K562 (cell line): ENCODE results near the gene HEXIM2. TPM values are rescaled to one million over a fixed set of nuclear protein-coding genes. Genes with fewer than 3 reads are reported as not detected.

Source experiments
- CBX1 ChIP-seq: sonication (generic); IDR thresholded peaks from 2 replicates; pipeline ENCODE4 v1.6.1; 2016; ENCODE audit warnings: antibody characterized with exemption, low read depth, mild to moderate bottlenecking
- CBX5 ChIP-seq: IDR thresholded peaks from 2 replicates; pipeline ENCODE4 v1.6.1; 2014; ENCODE audit warnings: low read depth, borderline replicate concordance
- CTBP1 ChIP-seq: fragments of 450-650 bp; IDR thresholded peaks from 2 replicates; pipeline ENCODE4 v1.6.1; 2016; ENCODE audit warnings: borderline replicate concordance
- GATAD2B ChIP-seq: fragments of 450-650 bp; IDR thresholded peaks from 2 replicates; pipeline ENCODE4 v1.6.1; 2017; ENCODE audit warnings: mild to moderate bottlenecking, borderline replicate concordance
- HEY1 ChIP-seq: fragments of 250-450 bp; sonication (Bioruptor Pico); IDR thresholded peaks from 2 replicates; pipeline ENCODE4 v1.5.0; 2020; ENCODE audit warnings: mild to moderate bottlenecking, moderate library complexity, borderline replicate concordance
- HNRNPL ChIP-seq: fragments of 200-400 bp; formaldehyde crosslinking; IDR thresholded peaks from 2 replicates; pipeline ENCODE4 v1.6.1; 2017; ENCODE audit warnings: low read depth, mild to moderate bottlenecking, low read length
- MCM2 ChIP-seq: fragments of 450-650 bp; IDR thresholded peaks from 2 replicates; pipeline ENCODE4 v1.6.1; 2017; ENCODE audit warnings: low read depth, mild to moderate bottlenecking
- MEIS2 ChIP-seq: fragments of 450-650 bp; IDR thresholded peaks from 2 replicates; pipeline ENCODE4 v1.6.1; 2014; ENCODE audit warnings: mild to moderate bottlenecking; ENCODE audit not compliant: partially characterized antibody
- MXI1 ChIP-seq: IDR thresholded peaks from 2 replicates; pipeline ENCODE4 v1.6.1; 2011; ENCODE audit warnings: low read depth, mild to moderate bottlenecking, improper control_type of control experiment, low read length
- NR3C1 ChIP-seq: sonication (generic); formaldehyde crosslinking; IDR thresholded peaks from 2 replicates; pipeline ENCODE4 v1.8.1; 2022; ENCODE audit warnings: missing genetic modification reagents
- PHF20 ChIP-seq: fragments of 450-650 bp; IDR thresholded peaks from 2 replicates; pipeline ENCODE4 v1.6.1; 2018; ENCODE audit not compliant: partially characterized antibody
- RCOR1 ChIP-seq, 2 experiments: IDR thresholded peaks; 2 replicates each; pipeline ENCODE4 v1.6.1; 2012; ENCODE audit warnings: low read depth in 2 of 2, low read length in 2 of 2, borderline replicate concordance in 1 of 2, improper control_type of control experiment in 1 of 2
- SNRNP70 ChIP-seq: fragments of 200-400 bp; formaldehyde crosslinking; optimal IDR thresholded peaks from 2 replicates; pipeline ENCODE3; 2017; ENCODE audit warnings: low read depth, low read length
- THRAP3 ChIP-seq: fragments of 450-650 bp; IDR thresholded peaks from 2 replicates; pipeline ENCODE4 v1.6.1; 2016; ENCODE audit warnings: mild to moderate bottlenecking, inconsistent platforms, borderline replicate concordance
- TSC22D4 ChIP-seq: fragments of 450-650 bp; IDR thresholded peaks from 2 replicates; pipeline ENCODE4 v1.6.1; 2016; ENCODE audit warnings: missing genetic modification characterization, missing biosample characterization, control low read depth
- polyA plus RNA-seq, 8 experiments: library from polyadenylated mRNA; depleted of rRNA in 4 of 8; stranded (reverse) in 5 of 8; unstranded in 3 of 8; fragments of >200 nt; fragmentation: Nextera tagmentation in 2 of 8; fragmentation: Illumina TruSeq in 1 of 8; extraction: Ambion mirVana in 2 of 8; extraction: Trizol in 1 of 8; gene quantifications; 2 replicates each; pipeline versions ENCODE4 v1.2.1 to v1.2.3, GENCODE V29; 2011 to 2014; ENCODE audit warnings: inconsistent platforms in 1 of 8, missing spikeins in 1 of 8
- total RNA-seq, 7 experiments: library from RNA; depleted of rRNA in 6 of 7; stranded (reverse); fragments of >200 nt in 6 of 7; fragmentation: Illumina TruSeq in 2 of 7; extraction: Trizol in 2 of 7; gene quantifications; 2 replicates each; pipeline versions ENCODE4 v1.2.1 to v1.2.3, GENCODE V29; 2011 to 2021; ENCODE audit warnings: low replicate concordance in 1 of 7
- TF ChIP-seq, protein P1 (sequence below): fragments of 450-650 bp; IDR thresholded peaks from 2 replicates; pipeline ENCODE4 v1.6.1; 2016; ENCODE audit warnings: low read depth
- TF ChIP-seq, protein P2 (sequence below): fragments of 250-450 bp; sonication (Bioruptor Pico); IDR thresholded peaks from 2 replicates; pipeline ENCODE4 v1.5.0; 2021
- TF ChIP-seq, protein P3 (sequence below): sonication (generic); formaldehyde crosslinking; IDR thresholded peaks from 2 replicates; pipeline ENCODE4 v1.8.0; 2022; ENCODE audit warnings: missing genetic modification reagents, mild to moderate bottlenecking, moderate library complexity, borderline replicate concordance

HEXIM2 gene
- total and polyA plus RNA-seq, 9 of the 15 experiments (the other 6 are each of a cell fraction or from before 2014, with no cell fraction given): 0.69 to 3.4 (median 1.1) TPM; not detected in 2

DNA sequence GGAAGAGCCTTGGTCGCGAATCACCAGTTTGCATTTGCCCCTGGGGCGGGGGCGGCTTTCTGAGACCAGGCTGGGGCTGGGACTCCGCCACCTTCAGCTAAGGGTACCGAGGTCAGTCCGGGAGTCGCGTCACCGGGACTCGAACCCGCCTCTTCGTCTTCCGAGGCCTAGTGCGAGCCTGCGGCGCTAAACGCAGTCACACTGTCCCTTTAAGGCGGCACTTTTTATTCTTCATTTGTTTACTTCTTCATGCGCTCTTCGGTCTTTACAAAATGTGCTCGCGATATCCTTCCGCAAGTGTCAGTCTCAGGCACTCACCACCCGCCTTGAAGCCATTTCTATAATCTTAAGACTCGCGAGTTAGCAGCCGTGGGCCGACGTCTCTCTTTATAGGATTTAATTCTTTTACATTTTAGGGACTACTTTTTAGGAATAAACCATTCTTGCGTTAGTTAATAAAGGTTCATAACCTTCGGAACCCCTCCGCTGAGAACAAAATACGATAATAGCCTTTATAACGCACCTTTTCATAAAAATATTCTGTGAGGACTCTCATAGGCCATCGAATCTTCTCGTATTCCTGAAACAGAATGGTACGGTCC lies 14.0 kb upstream of the HEXIM2 start (continued):
- no peak for TF ChIP-seq HEY1 (CRISPR knock-in tag)
- no peak; a peak in 1 of 4 replicates for TF ChIP-seq RCOR1 (IDR thresholded peaks at IDR 0.05; ENCODE audit: borderline replicate concordance in 1 of 2, low read depth in 2 of 2, low read length in 2 of 2)
- no peak for TF ChIP-seq PHF20
- TF ChIP-seq, protein P1, sequence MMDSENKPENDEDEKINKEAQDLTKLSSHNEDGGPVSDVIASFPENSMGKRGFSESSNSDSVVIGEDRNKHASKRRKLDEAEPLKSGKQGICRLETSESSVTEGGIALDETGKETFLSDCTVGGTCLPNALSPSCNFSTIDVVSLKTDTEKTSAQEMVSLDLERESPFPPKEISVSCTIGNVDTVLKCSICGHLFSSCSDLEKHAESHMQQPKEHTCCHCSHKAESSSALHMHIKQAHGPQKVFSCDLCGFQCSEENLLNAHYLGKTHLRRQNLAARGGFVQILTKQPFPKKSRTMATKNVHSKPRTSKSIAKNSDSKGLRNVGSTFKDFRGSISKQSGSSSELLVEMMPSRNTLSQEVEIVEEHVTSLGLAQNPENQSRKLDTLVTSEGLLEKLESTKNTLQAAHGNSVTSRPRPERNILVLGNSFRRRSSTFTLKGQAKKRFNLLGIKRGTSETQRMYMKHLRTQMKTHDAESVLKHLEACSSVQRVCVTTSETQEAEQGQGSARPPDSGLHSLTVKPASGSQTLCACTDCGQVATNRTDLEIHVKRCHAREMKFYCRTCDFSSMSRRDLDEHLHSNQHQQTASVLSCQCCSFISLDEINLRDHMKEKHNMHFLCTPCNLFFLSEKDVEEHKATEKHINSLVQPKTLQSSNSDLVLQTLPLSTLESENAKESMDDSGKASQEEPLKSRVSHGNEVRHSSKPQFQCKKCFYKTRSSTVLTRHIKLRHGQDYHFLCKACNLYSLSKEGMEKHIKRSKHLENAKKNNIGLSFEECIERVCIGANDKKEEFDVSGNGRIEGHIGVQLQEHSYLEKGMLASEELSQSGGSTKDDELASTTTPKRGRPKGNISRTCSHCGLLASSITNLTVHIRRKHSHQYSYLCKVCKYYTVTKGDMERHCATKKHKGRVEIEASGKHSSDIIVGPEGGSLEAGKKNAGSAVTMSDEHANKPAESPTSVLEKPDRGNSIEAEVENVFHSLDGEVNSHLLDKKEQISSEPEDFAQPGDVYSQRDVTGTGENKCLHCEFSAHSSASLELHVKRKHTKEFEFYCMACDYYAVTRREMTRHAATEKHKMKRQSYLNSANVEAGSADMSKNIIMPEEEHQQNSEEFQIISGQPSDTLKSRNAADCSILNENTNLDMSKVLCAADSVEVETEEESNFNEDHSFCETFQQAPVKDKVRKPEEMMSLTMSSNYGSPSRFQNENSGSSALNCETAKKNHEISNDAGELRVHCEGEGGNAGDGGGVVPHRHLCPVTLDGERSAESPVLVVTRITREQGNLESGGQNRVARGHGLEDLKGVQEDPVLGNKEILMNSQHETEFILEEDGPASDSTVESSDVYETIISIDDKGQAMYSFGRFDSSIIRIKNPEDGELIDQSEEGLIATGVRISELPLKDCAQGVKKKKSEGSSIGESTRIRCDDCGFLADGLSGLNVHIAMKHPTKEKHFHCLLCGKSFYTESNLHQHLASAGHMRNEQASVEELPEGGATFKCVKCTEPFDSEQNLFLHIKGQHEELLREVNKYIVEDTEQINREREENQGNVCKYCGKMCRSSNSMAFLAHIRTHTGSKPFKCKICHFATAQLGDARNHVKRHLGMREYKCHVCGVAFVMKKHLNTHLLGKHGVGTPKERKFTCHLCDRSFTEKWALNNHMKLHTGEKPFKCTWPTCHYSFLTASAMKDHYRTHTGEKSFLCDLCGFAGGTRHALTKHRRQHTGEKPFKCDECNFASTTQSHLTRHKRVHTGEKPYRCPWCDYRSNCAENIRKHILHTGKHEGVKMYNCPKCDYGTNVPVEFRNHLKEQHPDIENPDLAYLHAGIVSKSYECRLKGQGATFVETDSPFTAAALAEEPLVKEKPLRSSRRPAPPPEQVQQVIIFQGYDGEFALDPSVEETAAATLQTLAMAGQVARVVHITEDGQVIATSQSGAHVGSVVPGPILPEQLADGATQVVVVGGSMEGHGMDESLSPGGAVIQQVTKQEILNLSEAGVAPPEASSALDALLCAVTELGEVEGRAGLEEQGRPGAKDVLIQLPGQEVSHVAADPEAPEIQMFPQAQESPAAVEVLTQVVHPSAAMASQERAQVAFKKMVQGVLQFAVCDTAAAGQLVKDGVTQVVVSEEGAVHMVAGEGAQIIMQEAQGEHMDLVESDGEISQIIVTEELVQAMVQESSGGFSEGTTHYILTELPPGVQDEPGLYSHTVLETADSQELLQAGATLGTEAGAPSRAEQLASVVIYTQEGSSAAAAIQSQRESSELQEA: no peak
- TF ChIP-seq CBX5: 0 out of 2 replicates have a peak, but pooled peaks have one; percentile 10
- TF ChIP-seq, protein P2, sequence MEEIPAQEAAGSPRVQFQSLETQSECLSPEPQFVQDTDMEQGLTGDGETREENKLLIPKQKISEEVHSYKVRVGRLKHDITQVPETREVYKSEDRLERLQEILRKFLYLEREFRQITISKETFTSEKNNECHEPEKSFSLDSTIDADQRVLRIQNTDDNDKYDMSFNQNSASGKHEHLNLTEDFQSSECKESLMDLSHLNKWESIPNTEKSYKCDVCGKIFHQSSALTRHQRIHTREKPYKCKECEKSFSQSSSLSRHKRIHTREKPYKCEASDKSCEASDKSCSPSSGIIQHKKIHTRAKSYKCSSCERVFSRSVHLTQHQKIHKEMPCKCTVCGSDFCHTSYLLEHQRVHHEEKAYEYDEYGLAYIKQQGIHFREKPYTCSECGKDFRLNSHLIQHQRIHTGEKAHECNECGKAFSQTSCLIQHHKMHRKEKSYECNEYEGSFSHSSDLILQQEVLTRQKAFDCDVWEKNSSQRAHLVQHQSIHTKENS (CRISPR knock-in tag): no peak
- no peak for TF ChIP-seq MCM2
- peak; percentile 34; the same call in 1 of the 2 replicates for TF ChIP-seq THRAP3
- peak; percentile 19 for TF ChIP-seq MEIS2
- TF ChIP-seq, protein P3, sequence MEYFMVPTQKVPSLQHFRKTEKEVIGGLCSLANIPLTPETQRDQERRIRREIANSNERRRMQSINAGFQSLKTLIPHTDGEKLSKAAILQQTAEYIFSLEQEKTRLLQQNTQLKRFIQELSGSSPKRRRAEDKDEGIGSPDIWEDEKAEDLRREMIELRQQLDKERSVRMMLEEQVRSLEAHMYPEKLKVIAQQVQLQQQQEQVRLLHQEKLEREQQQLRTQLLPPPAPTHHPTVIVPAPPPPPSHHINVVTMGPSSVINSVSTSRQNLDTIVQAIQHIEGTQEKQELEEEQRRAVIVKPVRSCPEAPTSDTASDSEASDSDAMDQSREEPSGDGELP (CRISPR knock-in tag): no peak; the same call in 1 of the 2 replicates
- no peak for TF ChIP-seq SNRNP70
- TF ChIP-seq HNRNPL: no peak
- no peak for TF ChIP-seq CTBP1
- TF ChIP-seq MXI1: no peak
- TF ChIP-seq CBX1: 0 out of 2 replicates have a peak, but pooled peaks have one; percentile 49
- TF ChIP-seq NR3C1 (CRISPR knock-in tag): no peak
- no peak for TF ChIP-seq TSC22D4
- TF ChIP-seq GATAD2B: 0 out of 2 replicates have a peak, but pooled peaks have one; percentile 19
